IPS-15b (cell line): ENCODE results near the gene MND1.

Experiments used
- H3K27me3 ChIP-seq: one replicate; pipeline ENCODE4 v1.6.1; 2013; ENCODE audit warnings: low read length; ENCODE audit not compliant: control insufficient read depth, insufficient read depth
- H3K36me3 ChIP-seq: one replicate; pipeline ENCODE4 v1.6.1; 2013; ENCODE audit warnings: low read length; ENCODE audit not compliant: control insufficient read depth, insufficient read depth
- H3K4me1 ChIP-seq: one replicate; pipeline ENCODE4 v1.6.1; 2013; ENCODE audit warnings: mild to moderate bottlenecking, low read length; ENCODE audit not compliant: control insufficient read depth, insufficient read depth
- H3K4me3 ChIP-seq: one replicate; pipeline ENCODE4 v1.5.1; 2013; ENCODE audit warnings: low read depth, low read length
- H3K9ac ChIP-seq: one replicate; pipeline ENCODE4 v1.6.1; 2013; ENCODE audit warnings: low read depth, mild to moderate bottlenecking, low read length
- H3K9me3 ChIP-seq: one replicate; pipeline ENCODE4 v1.6.1; 2013; ENCODE audit warnings: mild to moderate bottlenecking, low read length; ENCODE audit not compliant: control insufficient read depth, insufficient read depth

Gene MND1

DNA sequence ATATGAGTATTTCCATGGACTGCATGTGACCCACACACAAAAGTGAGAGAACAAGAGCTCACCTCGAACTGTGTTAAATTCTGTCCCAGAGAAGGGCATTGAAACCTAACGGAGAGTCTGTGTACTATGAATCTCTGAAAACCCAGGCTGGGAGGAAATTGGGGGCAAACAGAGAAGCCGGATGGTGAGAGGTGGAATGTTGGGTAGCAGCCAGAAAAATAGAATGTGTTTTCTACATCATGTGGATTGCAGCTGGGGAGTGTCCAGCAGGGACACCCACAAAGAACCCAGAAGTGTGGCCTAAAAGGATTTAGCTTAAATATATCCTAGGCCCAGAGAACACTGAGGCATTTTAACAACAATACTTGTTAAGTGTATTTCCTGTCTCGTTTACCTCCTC, 38.6 kb downstream of the MND1 start:
- no peaks in the 10 kb centered on the region for H3K27me3 ChIP-seq
- no peaks in the 10 kb centered on the region for H3K9me3 ChIP-seq
- H3K4me1 ChIP-seq: no peaks in the 10 kb centered on the region
- H3K36me3 ChIP-seq: no peaks in the 10 kb centered on the region
- H3K4me3 ChIP-seq: no peak overlapping the region
- no peak overlapping the region for H3K9ac ChIP-seq

DNA sequence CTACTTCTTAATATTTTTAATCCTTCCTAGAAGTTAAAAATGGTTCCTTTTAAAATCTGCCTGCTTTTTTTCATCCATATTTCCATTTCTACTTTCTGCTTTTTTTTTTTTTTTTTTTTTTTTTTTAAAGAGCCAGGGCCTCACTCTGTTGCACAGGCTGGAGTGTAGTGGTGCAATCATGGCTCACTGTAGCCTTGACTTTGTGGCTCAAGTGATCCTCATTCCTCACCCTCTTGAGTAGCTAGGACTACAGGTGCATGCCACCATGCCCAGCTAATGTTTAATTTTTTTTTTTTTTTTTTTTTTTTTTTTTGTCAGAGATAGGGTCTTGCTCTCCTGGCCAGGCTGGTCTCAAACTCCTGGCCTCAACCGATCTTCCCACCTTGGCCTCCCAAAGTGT, 39.7 kb downstream of the MND1 start:
- Histone ChIP-seq H3K9me3 (no peaks in the 10 kb centered on the region), H3K36me3 (no peaks in the 10 kb centered on the region), H3K4me1 (no peaks in the 10 kb centered on the region), H3K9ac (no peak overlapping the region), H3K27me3 (no peaks in the 10 kb centered on the region), H3K4me3 (no peak overlapping the region)

DNA sequence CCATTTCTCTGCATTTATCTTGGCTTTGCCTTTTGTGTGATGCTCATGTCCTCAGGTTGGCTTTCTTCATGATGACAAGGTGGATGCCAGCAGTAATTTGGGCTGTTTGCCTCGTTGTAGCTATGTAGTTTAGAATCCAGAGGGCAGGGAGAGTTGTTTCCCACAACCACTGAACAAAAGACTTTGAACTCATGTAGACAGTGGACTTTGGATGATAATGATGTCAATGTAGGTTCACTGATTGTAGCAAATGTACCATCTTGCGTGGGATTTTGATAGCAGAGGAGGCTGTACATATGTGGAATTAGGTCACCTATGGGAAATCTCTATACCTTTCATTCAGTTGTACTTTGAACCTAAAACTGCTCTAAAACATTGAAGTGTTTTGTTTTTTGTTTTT, 41.3 kb downstream of the MND1 start:
- Histone ChIP-seq H3K4me1 (no peaks in the 10 kb centered on the region), H3K27me3 (no peaks in the 10 kb centered on the region), H3K9ac (no peak overlapping the region), H3K36me3 (no peaks in the 10 kb centered on the region), H3K9me3 (no peaks in the 10 kb centered on the region), H3K4me3 (no peak overlapping the region)

DNA sequence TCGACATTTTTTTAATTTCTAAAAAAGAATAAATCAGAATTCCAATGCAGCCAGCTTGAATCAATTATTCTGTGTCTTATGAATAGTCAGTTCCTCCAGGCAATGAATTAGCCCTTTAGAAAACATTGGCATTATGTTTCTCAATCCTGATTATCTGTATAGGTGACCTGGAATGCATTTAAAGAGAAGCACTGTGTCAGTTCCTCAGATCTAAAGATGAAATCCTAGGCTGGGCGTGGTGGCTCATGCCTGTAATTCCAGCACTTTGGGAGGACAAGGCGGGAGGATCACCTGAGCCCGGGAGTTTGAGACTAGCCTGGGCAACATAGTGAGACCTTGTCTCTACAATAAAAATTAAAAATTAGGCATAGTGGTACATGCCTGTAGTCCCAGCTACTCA, 43.5 kb downstream of the MND1 start:
- no peaks in the 10 kb centered on the region for H3K4me1 ChIP-seq
- no peak overlapping the region for H3K4me3 ChIP-seq
- no peaks in the 10 kb centered on the region for H3K9me3 ChIP-seq
- H3K9ac ChIP-seq: no peak overlapping the region
- H3K27me3 ChIP-seq: no peaks in the 10 kb centered on the region
- H3K36me3 ChIP-seq: no peaks in the 10 kb centered on the region

DNA sequence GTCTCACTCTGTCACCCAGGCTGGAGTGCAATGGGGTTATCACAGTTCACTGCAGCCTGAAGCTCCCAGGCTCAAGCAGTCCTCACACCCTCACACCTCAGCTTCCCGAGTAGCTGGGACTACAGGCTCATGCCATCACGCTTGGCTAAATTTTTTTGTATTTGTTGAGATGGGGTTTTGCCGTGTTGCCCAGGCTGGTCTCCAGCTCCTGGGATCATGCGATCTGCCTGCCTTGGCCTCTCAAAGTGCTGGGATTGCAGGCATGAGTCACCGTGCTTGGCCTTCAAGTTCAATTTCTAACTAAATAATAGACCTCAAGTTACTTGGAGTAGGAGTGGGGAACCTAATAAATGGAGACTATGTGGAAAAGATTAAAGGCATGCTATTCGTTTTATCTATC, 48.9 kb downstream of the MND1 start:
- H3K36me3 ChIP-seq: no peaks in the 10 kb centered on the region
- no peaks in the 10 kb centered on the region for H3K9me3 ChIP-seq
- no peaks in the 10 kb centered on the region for H3K4me1 ChIP-seq
- no peak overlapping the region for H3K9ac ChIP-seq
- H3K27me3 ChIP-seq: no peaks in the 10 kb centered on the region
- no peak overlapping the region for H3K4me3 ChIP-seq

DNA sequence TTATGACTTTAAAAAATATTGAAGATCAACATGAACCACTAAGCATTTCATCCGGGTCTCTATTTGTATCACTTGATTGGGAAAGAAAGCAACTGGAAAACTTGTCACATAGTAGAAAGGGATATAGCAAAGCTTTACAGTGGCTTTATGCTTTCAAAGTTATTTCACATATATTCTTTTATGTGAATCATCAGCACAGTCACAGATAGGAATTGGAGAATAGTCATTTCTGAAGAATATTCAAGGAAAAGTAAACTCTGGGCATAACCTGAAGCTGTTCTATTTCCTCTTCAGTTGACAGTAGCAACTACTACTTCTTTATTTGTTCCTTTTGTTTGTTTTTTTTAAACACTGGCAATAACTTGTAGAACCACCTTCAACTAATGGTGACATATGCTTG, 50.5 kb downstream of the MND1 start:
- no peaks in the 10 kb centered on the region for H3K27me3 ChIP-seq
- no peaks in the 10 kb centered on the region for H3K4me1 ChIP-seq
- no peaks in the 10 kb centered on the region for H3K36me3 ChIP-seq
- H3K4me3 ChIP-seq: no peak overlapping the region
- no peaks in the 10 kb centered on the region for H3K9me3 ChIP-seq
- H3K9ac ChIP-seq: no peak overlapping the region

DNA sequence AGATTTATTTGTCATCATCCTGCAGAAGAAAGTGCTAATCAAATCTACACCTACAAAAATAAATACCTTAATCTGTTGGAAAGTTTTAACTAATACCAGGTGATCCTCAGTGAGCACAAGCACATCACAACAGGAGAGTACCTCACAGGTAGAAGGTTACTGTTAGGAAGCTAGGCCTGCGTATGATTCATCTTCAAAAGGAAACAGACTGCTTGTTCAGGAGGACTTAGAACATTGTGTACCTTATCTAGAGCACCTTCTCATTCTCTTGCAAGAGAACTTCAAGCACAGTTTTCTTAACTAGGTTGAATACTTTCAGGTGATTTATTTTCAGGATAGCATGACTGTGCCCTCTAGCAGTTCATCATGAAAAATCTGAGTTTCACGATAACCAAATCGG, 54.2 kb downstream of the MND1 start:
- Histone ChIP-seq H3K4me3 (no peak overlapping the region), H3K9me3 (no peaks in the 10 kb centered on the region), H3K4me1 (no peaks in the 10 kb centered on the region), H3K9ac (no peak overlapping the region), H3K36me3 (no peaks in the 10 kb centered on the region), H3K27me3 (no peaks in the 10 kb centered on the region)

DNA sequence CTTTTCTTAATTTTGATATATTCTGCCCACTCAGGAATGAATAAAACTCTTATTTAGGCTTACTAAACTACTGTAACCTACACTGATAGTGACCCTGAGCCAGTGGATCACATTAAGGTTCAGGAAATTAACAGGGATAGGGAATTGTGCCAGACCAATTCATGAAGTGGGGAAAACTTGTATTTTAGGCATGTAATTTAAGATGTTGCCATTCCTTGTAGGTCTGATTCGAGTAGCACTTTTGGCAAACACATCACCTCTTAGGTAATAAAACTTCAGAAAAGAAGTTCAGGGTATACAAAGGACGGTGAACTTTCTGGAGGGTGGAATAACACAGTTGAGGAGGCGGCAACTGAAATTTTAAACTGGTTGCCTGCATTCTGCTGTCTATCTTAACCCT, 54.9 kb downstream of the MND1 start:
- H3K4me3 ChIP-seq: no peak overlapping the region
- H3K9me3 ChIP-seq: no peaks in the 10 kb centered on the region
- H3K36me3 ChIP-seq: no peaks in the 10 kb centered on the region
- H3K4me1 ChIP-seq: no peaks in the 10 kb centered on the region
- no peaks in the 10 kb centered on the region for H3K27me3 ChIP-seq
- no peak overlapping the region for H3K9ac ChIP-seq

DNA sequence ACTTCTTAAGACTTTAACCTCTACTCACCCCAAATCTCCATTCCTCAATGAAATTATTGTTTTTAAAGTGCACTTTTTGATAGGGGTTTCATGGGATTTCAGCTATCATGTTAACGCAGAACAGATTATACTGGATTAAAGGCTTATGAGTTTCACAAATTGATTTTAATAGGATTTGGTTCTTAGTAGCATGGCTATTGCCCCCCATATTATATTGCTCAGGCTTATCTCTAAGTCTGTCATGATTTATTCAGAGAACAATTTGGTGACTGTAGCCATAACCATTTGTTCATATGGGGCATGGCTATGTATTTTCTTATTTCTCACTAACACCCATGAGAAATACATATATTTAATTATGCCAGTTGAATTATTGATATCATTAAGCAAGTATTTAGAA, 57.0 kb downstream of the MND1 start:
- H3K9ac ChIP-seq: no peak overlapping the region
- H3K4me1 ChIP-seq: no peaks in the 10 kb centered on the region
- H3K9me3 ChIP-seq: no peaks in the 10 kb centered on the region
- H3K27me3 ChIP-seq: no peaks in the 10 kb centered on the region
- no peak overlapping the region for H3K4me3 ChIP-seq
- H3K36me3 ChIP-seq: no peaks in the 10 kb centered on the region

DNA sequence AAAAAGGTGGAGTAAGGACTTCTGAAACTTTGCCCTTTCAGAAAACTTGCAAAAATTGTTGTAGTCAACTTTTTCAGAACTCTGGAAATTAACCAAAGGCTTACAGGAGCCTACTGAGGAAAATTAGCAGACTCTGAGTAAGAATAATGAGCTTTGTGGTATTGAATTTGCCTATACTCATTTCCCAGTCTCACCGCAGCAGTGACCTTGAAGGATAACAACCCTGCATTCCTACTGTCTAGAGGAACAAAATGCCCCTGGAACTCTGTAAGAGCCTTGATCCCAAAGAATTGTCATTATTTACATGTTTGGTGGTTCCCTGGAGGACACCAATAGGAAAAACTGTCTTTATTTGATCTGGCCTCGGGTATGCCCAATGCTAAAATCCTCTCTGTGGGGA, 57.9 kb downstream of the MND1 start:
- H3K9ac ChIP-seq: no peak overlapping the region
- H3K9me3 ChIP-seq: no peaks in the 10 kb centered on the region
- no peaks in the 10 kb centered on the region for H3K4me1 ChIP-seq
- no peak overlapping the region for H3K4me3 ChIP-seq
- H3K36me3 ChIP-seq: no peaks in the 10 kb centered on the region
- H3K27me3 ChIP-seq: no peaks in the 10 kb centered on the region

DNA sequence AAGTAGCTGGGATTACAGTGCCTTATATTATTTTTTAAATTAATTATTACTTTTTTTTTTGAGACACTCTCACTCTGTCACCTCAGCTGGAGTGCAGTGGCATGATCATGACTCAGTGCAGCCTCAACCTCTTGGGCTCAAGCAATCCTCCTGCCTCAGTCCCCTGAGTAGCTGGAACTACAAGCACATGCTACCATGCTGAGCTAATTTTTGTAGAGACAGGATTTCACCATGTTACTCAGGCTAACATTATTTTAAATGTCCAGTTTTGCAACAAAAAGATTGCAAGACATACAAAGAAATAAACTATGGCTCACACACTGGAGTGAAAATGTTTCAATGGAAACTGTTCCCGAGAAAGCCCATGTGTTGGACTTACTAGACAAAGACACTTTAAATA, 59.2 kb downstream of the MND1 start:
- H3K9me3 ChIP-seq: no peaks in the 10 kb centered on the region

DNA sequence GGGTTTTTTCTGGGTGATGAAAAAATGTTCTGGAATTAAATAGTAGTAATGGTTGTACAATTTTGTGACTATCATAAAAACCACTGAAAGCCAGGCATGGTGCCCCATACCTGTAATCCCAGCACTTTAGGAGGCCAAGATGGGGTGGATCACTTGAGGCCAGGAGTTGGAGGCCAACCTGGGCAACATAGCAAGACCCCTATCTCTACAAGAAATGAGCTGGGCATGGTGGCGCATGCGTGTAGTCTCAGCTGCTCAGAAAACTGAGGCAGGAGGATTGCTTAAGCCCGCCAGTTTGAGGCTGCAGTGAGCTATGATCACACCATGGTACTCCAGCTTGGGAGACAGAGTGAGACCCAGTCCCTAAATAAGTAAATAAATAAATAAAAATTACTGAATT, 63.4 kb downstream of the MND1 start:
- H3K9ac ChIP-seq: no peak overlapping the region
- no peaks in the 10 kb centered on the region for H3K4me1 ChIP-seq
- H3K4me3 ChIP-seq: no peak overlapping the region
- no peaks in the 10 kb centered on the region for H3K9me3 ChIP-seq
- no peaks in the 10 kb centered on the region for H3K36me3 ChIP-seq
- H3K27me3 ChIP-seq: no peaks in the 10 kb centered on the region

More for the DNA sequence above, 59.2 kb downstream of the MND1 start:
- H3K9ac ChIP-seq: no peak overlapping the region
- H3K27me3 ChIP-seq: no peaks in the 10 kb centered on the region
- H3K36me3 ChIP-seq: no peaks in the 10 kb centered on the region
- no peaks in the 10 kb centered on the region for H3K4me1 ChIP-seq
- no peak overlapping the region for H3K4me3 ChIP-seq

DNA sequence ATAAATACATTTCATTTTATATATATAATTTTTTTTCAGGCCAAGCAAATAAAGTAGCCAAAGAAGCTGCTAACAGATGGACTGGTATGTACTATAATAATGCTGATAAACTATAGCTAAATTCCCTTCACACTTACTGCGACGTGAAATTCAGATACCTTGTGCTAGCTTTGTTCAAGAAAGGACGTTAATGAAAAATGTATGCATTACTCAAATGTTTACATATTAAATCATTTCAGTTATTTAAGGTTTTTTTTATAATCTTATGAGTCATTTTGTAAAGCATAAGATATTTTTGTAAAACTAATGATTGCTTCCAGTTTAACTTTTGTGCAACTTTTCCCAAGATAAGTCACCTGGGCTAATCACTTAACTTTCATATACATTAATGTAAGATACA, 64.4 kb downstream of the MND1 start:
- H3K4me1 ChIP-seq: no peaks in the 10 kb centered on the region
- no peaks in the 10 kb centered on the region for H3K9me3 ChIP-seq
- H3K9ac ChIP-seq: no peak overlapping the region
- H3K27me3 ChIP-seq: no peaks in the 10 kb centered on the region
- H3K4me3 ChIP-seq: no peak overlapping the region
- H3K36me3 ChIP-seq: no peaks in the 10 kb centered on the region
